T-helper 1 cell treated with Interleukin-12 subunit alpha and Interleukin-12 subunit beta and Interleukin-4 antibody, amounts not matched to agents 30 μg/mL and 1 μg/mL, for 36 hours (primary cell): ENCODE data around the gene HSF5.

Source experiments
- H3K27ac Mint-ChIP-seq: one replicate; pipeline ENCODE4 v1.8.0; 2021; ENCODE audit warnings: mild to moderate bottlenecking, mixed read lengths
- H3K27me3 Mint-ChIP-seq: one replicate; pipeline ENCODE4 v1.8.0; 2021; ENCODE audit warnings: low read depth, mixed read lengths
- H3K36me3 Mint-ChIP-seq: one replicate; pipeline ENCODE4 v1.8.0; 2021; ENCODE audit warnings: low read depth, mixed read lengths
- H3K4me1 Mint-ChIP-seq: one replicate; pipeline ENCODE4 v1.8.0; 2021; ENCODE audit warnings: low read depth, mixed read lengths
- H3K4me3 Mint-ChIP-seq: one replicate; pipeline ENCODE4 v1.8.0; 2021; ENCODE audit warnings: mild to moderate bottlenecking, moderate library complexity, mixed read lengths
- H3K9me3 Mint-ChIP-seq: one replicate; pipeline ENCODE4 v1.8.0; 2021; ENCODE audit warnings: mixed read lengths

Gene HSF5

DNA sequence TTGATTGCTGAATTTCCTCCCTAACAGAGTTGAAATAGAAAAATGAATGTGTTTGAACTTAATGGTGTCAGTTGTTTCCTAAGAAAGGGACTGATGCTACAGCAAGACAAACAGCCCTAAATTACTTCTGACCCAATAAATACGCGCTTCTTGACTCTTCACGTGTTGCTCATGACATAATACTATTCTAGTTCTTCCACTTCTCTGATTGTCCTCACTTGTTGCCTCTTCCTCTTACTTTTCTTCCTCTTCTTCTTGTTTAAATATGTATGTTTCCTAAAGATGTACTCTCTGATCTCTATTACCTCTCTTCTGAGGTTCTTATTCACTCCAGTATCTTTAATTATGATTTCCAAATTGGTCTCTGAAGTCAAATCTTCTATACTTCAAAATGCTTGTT lies 103.3 kb downstream of the HSF5 start:
- Mint-ChIP-seq H3K9me3 (no peaks in the 10 kb centered on the region), H3K27me3 (peaks cover 4% of the 10 kb centered on the region), H3K36me3 (peaks cover 2% of the 10 kb centered on the region), H3K27ac (no peak overlapping the region), H3K4me1 (peaks cover 29% of the 10 kb centered on the region), H3K4me3 (no peak overlapping the region)

DNA sequence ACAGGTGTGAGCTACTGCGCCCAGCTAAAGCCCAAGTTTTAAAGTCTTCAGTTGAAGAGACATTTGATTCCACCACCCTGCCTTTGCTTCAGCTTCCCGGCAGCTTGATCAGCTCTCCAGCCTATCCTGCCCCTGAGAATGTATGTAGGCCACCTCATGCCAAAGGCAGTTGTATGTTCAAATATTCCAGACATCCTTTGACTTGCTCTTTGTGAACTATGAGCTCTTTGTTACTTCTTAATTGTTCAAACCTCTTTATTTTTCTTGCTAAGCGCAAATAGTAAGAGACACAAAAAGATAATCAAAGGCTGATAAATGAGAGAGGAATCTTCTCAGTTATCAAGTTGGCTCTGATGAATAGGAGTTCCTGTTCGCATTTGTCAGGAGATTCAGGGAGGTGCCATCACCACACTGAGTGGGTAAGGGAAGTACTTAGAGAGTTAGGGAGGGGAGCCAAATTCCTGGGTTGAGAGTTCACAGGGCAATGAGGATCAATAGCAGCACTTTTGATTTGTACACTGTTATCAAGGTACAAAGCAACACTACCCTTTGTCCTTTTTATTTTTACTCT lies 104.2 kb downstream of the HSF5 start:
- H3K27me3 Mint-ChIP-seq, result peaks cover 3% of the 10 kb centered on the region
- H3K9me3 Mint-ChIP-seq, result no peaks in the 10 kb centered on the region
- H3K4me1 Mint-ChIP-seq, result peaks cover 36% of the 10 kb centered on the region
- H3K36me3 Mint-ChIP-seq, result peaks cover under 1% of the 10 kb centered on the region
- no peak overlapping the region for H3K27ac Mint-ChIP-seq
- H3K4me3 Mint-ChIP-seq, result no peak overlapping the region

DNA sequence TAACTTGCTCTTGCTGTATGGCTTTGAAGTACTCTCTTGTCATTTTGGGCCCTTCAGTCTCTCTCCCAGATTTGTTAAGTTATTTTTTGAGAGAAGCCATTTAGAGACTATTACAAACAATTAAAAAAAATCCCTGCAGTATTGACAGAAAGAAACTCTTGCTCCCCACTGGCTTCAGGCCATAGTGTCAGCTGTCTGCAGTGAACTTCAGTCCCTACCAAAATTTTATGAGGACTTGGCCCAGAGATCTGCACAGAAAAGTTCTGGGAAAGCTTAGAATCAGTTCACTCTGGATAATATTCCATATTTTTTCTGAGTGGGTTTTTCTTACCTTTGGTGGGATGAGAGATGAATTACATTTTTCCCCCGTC lies 105.4 kb downstream of the HSF5 start:
- peak overlapping the region; percentile 13 for H3K27ac Mint-ChIP-seq
- no peak overlapping the region for H3K4me3 Mint-ChIP-seq
- no peaks in the 10 kb centered on the region for H3K27me3 Mint-ChIP-seq
- H3K36me3 Mint-ChIP-seq, result no peaks in the 10 kb centered on the region
- no peaks in the 10 kb centered on the region for H3K9me3 Mint-ChIP-seq
- H3K4me1 Mint-ChIP-seq, result peaks cover 40% of the 10 kb centered on the region

GRCh38 chr17:58382108-58382871 lies 105.9 kb downstream of the HSF5 start:
- Mint-ChIP-seq H3K27me3 (no peaks in the 10 kb centered on the region), H3K4me1 (peaks cover 41% of the 10 kb centered on the region), H3K27ac (peak overlapping the region; percentile 33), H3K4me3 (peak overlapping the region; percentile 30), H3K36me3 (no peaks in the 10 kb centered on the region), H3K9me3 (no peaks in the 10 kb centered on the region)

DNA sequence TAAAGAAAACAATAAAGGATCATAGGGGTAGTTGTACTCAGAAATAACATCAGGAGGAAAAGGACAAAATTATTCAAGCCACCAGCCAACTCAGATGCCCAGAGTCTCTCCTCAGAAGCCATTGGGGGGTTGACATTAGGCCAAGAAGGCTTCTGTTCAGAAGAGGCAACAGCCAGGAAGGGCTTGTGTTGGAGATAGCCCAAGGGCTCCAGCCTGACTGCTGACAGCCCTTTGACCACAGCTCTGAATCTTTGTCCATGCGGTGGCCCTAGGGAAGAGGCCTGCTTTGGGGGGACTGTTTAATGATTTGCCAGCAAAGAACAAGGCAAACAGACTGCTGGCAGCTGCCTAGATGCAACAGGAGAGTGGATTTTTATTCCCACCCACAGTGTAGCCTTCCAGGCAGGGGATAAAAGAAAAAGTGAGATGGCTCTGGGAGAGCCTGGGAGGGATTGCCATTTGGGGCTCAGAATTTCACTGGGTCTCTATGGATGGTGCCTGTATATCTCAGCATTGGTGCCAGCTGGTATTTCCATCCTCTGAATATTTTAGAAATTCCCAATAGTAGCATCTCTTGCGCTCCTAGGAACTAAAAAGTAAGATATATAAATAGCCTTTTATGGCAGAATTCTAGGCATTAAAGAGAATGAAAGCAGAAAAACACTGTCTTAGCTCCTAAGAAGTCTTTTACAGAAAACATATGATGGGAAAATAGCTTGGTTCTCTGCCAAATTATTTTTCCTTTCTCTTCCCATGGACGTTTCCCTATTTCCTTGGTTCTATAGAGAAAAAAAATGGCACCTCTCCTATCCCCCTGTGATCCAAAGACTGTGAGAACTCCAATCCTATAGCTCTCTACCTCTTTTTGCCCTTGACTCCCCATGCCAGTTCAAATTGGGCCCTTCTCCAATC lies 106.8 kb downstream of the HSF5 start:
- no peaks in the 10 kb centered on the region for H3K36me3 Mint-ChIP-seq
- peak overlapping the region; percentile 30 for H3K4me3 Mint-ChIP-seq
- H3K4me1 Mint-ChIP-seq, result peaks cover 43% of the 10 kb centered on the region
- H3K27me3 Mint-ChIP-seq, result no peaks in the 10 kb centered on the region
- H3K27ac Mint-ChIP-seq, result peak overlapping the region; percentile 33
- no peaks in the 10 kb centered on the region for H3K9me3 Mint-ChIP-seq

GRCh38 chr17:58380207-58381123 lies 107.7 kb downstream of the HSF5 start:
- peak overlapping the region; percentile 11 for H3K27ac Mint-ChIP-seq

GRCh38 chr17:58379511-58379824 lies 108.7 kb downstream of the HSF5 start:
- Mint-ChIP-seq H3K27me3 (no peaks in the 10 kb centered on the region), H3K4me1 (peaks cover 39% of the 10 kb centered on the region), H3K9me3 (no peaks in the 10 kb centered on the region), H3K36me3 (peaks cover 6% of the 10 kb centered on the region), H3K27ac (peak overlapping the region; percentile 62), H3K4me3 (no peak overlapping the region)

More at GRCh38 chr17:58380207-58381123, 107.7 kb downstream of the HSF5 start:
- no peak overlapping the region for H3K4me3 Mint-ChIP-seq
- no peaks in the 10 kb centered on the region for H3K27me3 Mint-ChIP-seq
- peaks cover 43% of the 10 kb centered on the region for H3K4me1 Mint-ChIP-seq
- H3K36me3 Mint-ChIP-seq, result no peaks in the 10 kb centered on the region
- H3K9me3 Mint-ChIP-seq, result no peaks in the 10 kb centered on the region

- H3K9me3 Mint-ChIP-seq, result no peaks in the 10 kb centered on the region
- H3K4me1 Mint-ChIP-seq, result peaks cover 37% of the 10 kb centered on the region
- no peaks in the 10 kb centered on the region for H3K27me3 Mint-ChIP-seq
- H3K36me3 Mint-ChIP-seq, result peaks cover 6% of the 10 kb centered on the region
- no peak overlapping the region for H3K4me3 Mint-ChIP-seq
- peak overlapping the region; percentile 62 for H3K27ac Mint-ChIP-seq
Measured at GRCh38 chr17:58378733-58379510, 109.3 kb downstream of the HSF5 start.

- Mint-ChIP-seq H3K27ac (no peak overlapping the region), H3K36me3 (peaks cover 9% of the 10 kb centered on the region), H3K4me3 (no peak overlapping the region), H3K4me1 (peaks cover 31% of the 10 kb centered on the region), H3K27me3 (no peaks in the 10 kb centered on the region), H3K9me3 (no peaks in the 10 kb centered on the region)
Measured at GRCh38 chr17:58377661-58378060, 110.5 kb downstream of the HSF5 start.

DNA sequence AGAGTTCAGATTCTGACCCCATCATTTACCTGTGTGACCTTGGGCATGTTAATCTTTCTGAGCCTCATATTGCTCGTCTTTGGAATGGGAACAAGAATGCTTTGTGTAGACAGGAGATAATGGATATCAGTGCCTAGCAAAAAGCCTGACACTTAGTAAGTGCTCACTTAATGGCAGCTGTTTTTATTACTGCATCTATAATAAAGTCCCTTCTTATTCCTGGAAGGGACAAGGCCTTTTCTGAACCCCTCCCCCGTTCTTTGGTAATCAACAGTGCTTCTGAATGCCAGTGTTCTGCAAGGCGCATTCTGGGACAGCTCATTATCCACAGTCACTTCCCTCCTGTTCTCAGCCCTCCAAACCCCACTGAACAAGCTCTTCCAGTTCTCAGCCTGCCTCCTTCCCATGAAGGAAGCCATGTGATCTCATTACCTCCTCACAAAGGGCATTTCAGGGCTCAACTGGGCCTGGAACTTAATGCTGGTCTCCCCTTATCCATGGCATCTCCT lies 111.1 kb downstream of the HSF5 start:
- Mint-ChIP-seq H3K4me1 (peaks cover 26% of the 10 kb centered on the region), H3K4me3 (no peak overlapping the region)

DNA sequence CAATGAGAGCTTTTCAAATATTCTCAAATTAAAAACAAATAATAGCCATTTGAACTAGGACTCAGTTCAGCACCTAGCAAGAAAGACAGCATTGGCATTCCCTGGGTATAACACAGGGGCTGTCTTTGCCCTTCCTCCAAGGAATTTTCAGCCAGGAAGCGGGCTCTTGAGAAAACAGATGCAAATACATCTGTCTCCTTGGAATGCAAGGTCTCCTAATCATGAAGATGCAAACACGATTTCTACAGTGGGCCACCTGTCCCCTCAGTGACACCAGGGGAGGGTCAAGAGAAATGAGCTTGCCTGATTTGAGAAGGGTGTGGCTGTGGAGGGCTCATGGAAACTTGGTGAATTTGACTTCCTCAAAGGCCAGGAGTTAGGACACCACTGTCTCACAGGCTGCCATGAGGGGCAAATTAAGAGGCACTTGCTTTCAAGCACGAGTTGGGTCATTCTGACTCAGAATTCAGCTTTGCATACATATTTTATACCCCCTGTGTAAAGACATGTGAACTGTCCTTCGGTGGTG lies 111.7 kb downstream of the HSF5 start:
- peaks cover 21% of the 10 kb centered on the region for H3K4me1 Mint-ChIP-seq
- H3K9me3 Mint-ChIP-seq, result no peaks in the 10 kb centered on the region

More for the DNA sequence above, 111.1 kb downstream of the HSF5 start:
- no peak overlapping the region for H3K27ac Mint-ChIP-seq
- H3K36me3 Mint-ChIP-seq, result peaks cover 9% of the 10 kb centered on the region
- H3K27me3 Mint-ChIP-seq, result no peaks in the 10 kb centered on the region
- no peaks in the 10 kb centered on the region for H3K9me3 Mint-ChIP-seq

GRCh38 chr17:58375811-58376210 lies 112.4 kb downstream of the HSF5 start:
- Mint-ChIP-seq H3K27me3 (no peaks in the 10 kb centered on the region), H3K27ac (no peak overlapping the region), H3K4me1 (peaks cover 17% of the 10 kb centered on the region), H3K36me3 (peaks cover 9% of the 10 kb centered on the region), H3K9me3 (no peaks in the 10 kb centered on the region), H3K4me3 (no peak overlapping the region)

More for the DNA sequence above, 111.7 kb downstream of the HSF5 start:
- no peak overlapping the region for H3K4me3 Mint-ChIP-seq
- no peaks in the 10 kb centered on the region for H3K27me3 Mint-ChIP-seq
- no peak overlapping the region for H3K27ac Mint-ChIP-seq
- peaks cover 9% of the 10 kb centered on the region for H3K36me3 Mint-ChIP-seq

- Mint-ChIP-seq H3K4me1 (peaks cover 21% of the 10 kb centered on the region), H3K27ac (no peak overlapping the region), H3K36me3 (peaks cover 10% of the 10 kb centered on the region), H3K27me3 (no peaks in the 10 kb centered on the region), H3K4me3 (no peak overlapping the region), H3K9me3 (no peaks in the 10 kb centered on the region)
Measured at GRCh38 chr17:58375256-58375655, 113.0 kb downstream of the HSF5 start.
